T-helper 2 cell (primary cell): ENCODE data around the gene CCDC174.

Experiments used
- DNase-seq, 5 experiments: peaks; one replicate each; pipeline versions ENCODE4 v3.0.0 to v3.0.0-alpha.2; 2012 to 2022
- total RNA-seq, 2 donors: gene quantifications; one replicate each; lab custom pipeline; 2026; lab: John Stamatoyannopoulos, UW

CCDC174 gene
- 53.0 to 55.1 reads per million in 2 donors for total RNA-seq

- DNase-seq = peak; percentile 77 to 100 (median 92)
These were observed at the start of gene CCDC174 for GRCh38 chr3:14651440-14652251. TSS of gene CCDC174 (plus strand) at chr3:14651762. CDS start at chr3:14651837, 75 bp downstream.

- no peak for DNase-seq
These were observed 49.4 kb upstream of the CCDC174 start for GRCh38 chr3:14602006-14602803.

- no peak for DNase-seq
These were observed 48.5 kb upstream of the CCDC174 start for GRCh38 chr3:14602804-14603644.

GRCh38 chr3:14605067-14605466, 46.5 kb upstream of the CCDC174 start:
- no peak for DNase-seq

GRCh38 chr3:14605744-14606143, 45.8 kb upstream of the CCDC174 start:
- no peak for DNase-seq

- no peak for DNase-seq
These were observed 44.8 kb upstream of the CCDC174 start for GRCh38 chr3:14606669-14607339.

- DNase-seq = no peak
These were observed 43.3 kb upstream of the CCDC174 start for GRCh38 chr3:14608298-14608697.

GRCh38 chr3:14609058-14609457, 42.5 kb upstream of the CCDC174 start:
- peak in 1 of 5 experiments; percentile 5 for DNase-seq

- DNase-seq = no peak
These were observed 42.1 kb upstream of the CCDC174 start for GRCh38 chr3:14609506-14609905.

- no peak for DNase-seq
These were observed 41.6 kb upstream of the CCDC174 start for GRCh38 chr3:14609941-14610340.

GRCh38 chr3:14614189-14614588, 37.4 kb upstream of the CCDC174 start:
- DNase-seq = no peak

- no peak for DNase-seq
These were observed 36.7 kb upstream of the CCDC174 start for GRCh38 chr3:14614862-14615261.

GRCh38 chr3:14616606-14617507, 34.7 kb upstream of the CCDC174 start:
- DNase-seq = no peak

- no peak for DNase-seq
These were observed 34.0 kb upstream of the CCDC174 start for GRCh38 chr3:14617508-14618023.

GRCh38 chr3:14619605-14620004, 32.0 kb upstream of the CCDC174 start:
- no peak for DNase-seq

- DNase-seq = no peak
These were observed 31.1 kb upstream of the CCDC174 start for GRCh38 chr3:14620512-14620911.

GRCh38 chr3:14621093-14621492, 30.5 kb upstream of the CCDC174 start:
- DNase-seq = no peak

GRCh38 chr3:14622368-14622767, 29.2 kb upstream of the CCDC174 start:
- no peak for DNase-seq

- DNase-seq = no peak
These were observed 28.0 kb upstream of the CCDC174 start for GRCh38 chr3:14623569-14624051.

GRCh38 chr3:14624498-14624897, 27.1 kb upstream of the CCDC174 start:
- no peak for DNase-seq

- DNase-seq = no peak
These were observed 26.1 kb upstream of the CCDC174 start for GRCh38 chr3:14625443-14625842.
